H9 (cell line): Measurements from ENCODE around the gene PRDM8. TPM values are rescaled to one million over a fixed set of nuclear protein-coding genes. Genes with fewer than 3 reads are reported as not detected.

Experiments used
- DNase-seq: peaks from one replicate; pipeline ENCODE4 v3.0.0-alpha.2; 2017
- H2AFZ ChIP-seq: one replicate; pipeline ENCODE4 v1.6.1; 2013; ENCODE audit warnings: mild to moderate bottlenecking, low read length, control low read depth, moderate library complexity
- H2AK5ac ChIP-seq: 2 replicates; pipeline ENCODE4 v1.6.1; 2013; ENCODE audit warnings: low read length, control low read depth, mixed read lengths; ENCODE audit not compliant: insufficient read length
- H2BK120ac ChIP-seq: one replicate; pipeline ENCODE4 v1.6.1; 2013; ENCODE audit warnings: low read depth, mild to moderate bottlenecking, low read length, control low read depth, inconsistent platforms; ENCODE audit not compliant: poor library complexity, severe bottlenecking
- H2BK12ac ChIP-seq: 2 replicates; pipeline ENCODE4 v1.6.1; 2013; ENCODE audit warnings: low read length, control low read depth, mixed read lengths, low read depth; ENCODE audit not compliant: insufficient read length
- H2BK15ac ChIP-seq: 2 replicates; pipeline ENCODE4 v1.6.1; 2013; ENCODE audit warnings: low read depth, low read length, control low read depth
- H2BK20ac ChIP-seq: one replicate; pipeline ENCODE4 v1.6.1; 2013; ENCODE audit warnings: low read depth, mild to moderate bottlenecking, low read length, control low read depth, inconsistent platforms; ENCODE audit not compliant: poor library complexity, severe bottlenecking
- H2BK5ac ChIP-seq: 2 replicates; pipeline ENCODE4 v1.6.1; 2013; ENCODE audit warnings: low read length, control low read depth, mixed read lengths; ENCODE audit not compliant: insufficient read length
- H3K14ac ChIP-seq: 2 replicates; pipeline ENCODE4 v1.6.1; 2013; ENCODE audit warnings: low read length, control low read depth; ENCODE audit not compliant: insufficient read depth
- H3K18ac ChIP-seq: 2 replicates; pipeline ENCODE4 v1.6.1; 2013; ENCODE audit warnings: low read depth, mild to moderate bottlenecking, mixed read lengths, low read length, control low read depth; ENCODE audit not compliant: insufficient read length
- H3K23ac ChIP-seq: 2 replicates; pipeline ENCODE4 v1.6.1; 2013; ENCODE audit warnings: low read length, control low read depth, mixed read lengths, low read depth; ENCODE audit not compliant: insufficient read length
- H3K23me2 ChIP-seq: 2 replicates; pipeline ENCODE4 v1.6.1; 2013; ENCODE audit warnings: low read depth, mild to moderate bottlenecking, mixed read lengths, low read length, control low read depth; ENCODE audit not compliant: insufficient read length, poor library complexity, severe bottlenecking
- H3K27ac ChIP-seq: 2 replicates; pipeline ENCODE4 v1.5.1; 2013; ENCODE audit warnings: low read length, control low read depth, mixed read lengths, low read depth; ENCODE audit not compliant: insufficient read length
- H3K27me3 ChIP-seq: 2 replicates; pipeline ENCODE4 v1.6.1; 2013; ENCODE audit warnings: low read length, control low read depth, inconsistent platforms; ENCODE audit not compliant: insufficient read depth
- H3K4ac ChIP-seq: 2 replicates; pipeline ENCODE4 v1.6.1; 2013; ENCODE audit warnings: low read depth, mild to moderate bottlenecking, control low read depth, inconsistent platforms, low read length, moderate library complexity
- H3K4me1 ChIP-seq: 2 replicates; pipeline ENCODE4 v1.6.1; 2013; ENCODE audit warnings: low read length, control low read depth, inconsistent platforms; ENCODE audit not compliant: insufficient read depth
- H3K4me2 ChIP-seq: 2 replicates; pipeline ENCODE4 v1.6.1; 2013; ENCODE audit warnings: low read length, control low read depth, mixed read lengths; ENCODE audit not compliant: insufficient read length, insufficient read depth
- H3K56ac ChIP-seq: 2 replicates; pipeline ENCODE4 v1.6.1; 2013; ENCODE audit warnings: low read depth, mild to moderate bottlenecking, mixed read lengths, low read length, control low read depth; ENCODE audit not compliant: insufficient read length
- H3K79me1 ChIP-seq: 2 replicates; pipeline ENCODE4 v1.6.1; 2013; ENCODE audit warnings: low read depth, mild to moderate bottlenecking, moderate library complexity, low read length, control low read depth, inconsistent platforms; ENCODE audit not compliant: insufficient read depth, poor library complexity, severe bottlenecking
- H3K79me2 ChIP-seq: 2 replicates; pipeline ENCODE4 v1.6.1; 2013; ENCODE audit warnings: low read length, control low read depth, inconsistent platforms; ENCODE audit not compliant: insufficient read depth
- H3K9ac ChIP-seq: 2 replicates; pipeline ENCODE4 v1.6.1; 2013; ENCODE audit warnings: low read length, control low read depth, mixed read lengths; ENCODE audit not compliant: insufficient read length; ENCODE audit errors: extremely low read depth
- H3K9me3 ChIP-seq: one replicate; pipeline ENCODE4 v1.6.1; 2013; ENCODE audit warnings: low read depth, low read length, inconsistent platforms; ENCODE audit not compliant: control insufficient read depth
- H3T11ph ChIP-seq: one replicate; pipeline ENCODE4 v1.6.1; 2013; ENCODE audit warnings: mild to moderate bottlenecking, low read length, control low read depth, inconsistent platforms
- H4K20me1 ChIP-seq: one replicate; pipeline ENCODE4 v1.6.1; 2013; ENCODE audit not compliant: control insufficient read depth, insufficient read length, insufficient read depth
- H4K5ac ChIP-seq: 2 replicates; pipeline ENCODE4 v1.6.1; 2013; ENCODE audit warnings: low read depth, mild to moderate bottlenecking, mixed read lengths, low read length, control low read depth; ENCODE audit not compliant: insufficient read length
- H4K8ac ChIP-seq: replicated peaks from 2 replicates; pipeline ENCODE4 v1.6.1; 2013; ENCODE audit warnings: low read length, control low read depth, mixed read lengths, low read depth; ENCODE audit not compliant: insufficient read length
- H4K91ac ChIP-seq: 2 replicates; pipeline ENCODE4 v1.6.1; 2013; ENCODE audit warnings: low read depth, mild to moderate bottlenecking, moderate library complexity, mixed read lengths, low read length, control low read depth; ENCODE audit not compliant: insufficient read length
- H3K27ac Mint-ChIP-seq, 3 experiments: 2 replicates in 2 of 3; 3 replicates in 1 of 3; pipeline ENCODE4 v1.8.0; 2020 to 2021; ENCODE audit warnings: mixed read lengths in 3 of 3, mild to moderate bottlenecking in 1 of 3, moderate library complexity in 1 of 3
- H3K27me3 Mint-ChIP-seq: 2 replicates; pipeline ENCODE4 v1.8.0; 2021; ENCODE audit warnings: low read depth, mild to moderate bottlenecking, moderate library complexity, mixed read lengths
- H3K36me3 Mint-ChIP-seq, 3 experiments: 2 replicates in 2 of 3; 3 replicates in 1 of 3; pipeline ENCODE4 v1.8.0; 2020 to 2021; ENCODE audit warnings: low read depth in 3 of 3, mixed read lengths in 3 of 3; ENCODE audit not compliant: insufficient read depth in 1 of 3
- H3K4me1 Mint-ChIP-seq, 2 experiments: 2 replicates each; pipeline ENCODE4 v1.8.0; 2020; ENCODE audit warnings: mixed read lengths in 2 of 2
- H3K4me3 Mint-ChIP-seq, 2 experiments: 2 replicates in 1 of 2; 3 replicates in 1 of 2; pipeline ENCODE4 v1.8.0; 2020 to 2021; ENCODE audit warnings: mild to moderate bottlenecking in 2 of 2, mixed read lengths in 2 of 2, moderate library complexity in 1 of 2
- H3K9me3 Mint-ChIP-seq, 2 experiments: 2 replicates in 1 of 2; 3 replicates in 1 of 2; pipeline ENCODE4 v1.8.0; 2020; ENCODE audit warnings: mild to moderate bottlenecking in 2 of 2, mixed read lengths in 2 of 2, moderate library complexity in 1 of 2
- CTCF ChIP-seq: fragments of 200-600 bp; sonication (generic); conservative IDR thresholded peaks from 3 replicates; pipeline ENCODE4 v1.8.0; 2021; ENCODE audit warnings: antibody characterized with exemption, mild to moderate bottlenecking
- WGBS: extraction: QIAGEN DNeasy Blood & Tissue Kit; methylation state at CpG from one replicate; pipeline ENCODE4 v1.1.7; 2013; ENCODE audit warnings: missing lambda C conversion rate, low lambda C conversion rate, mixed read lengths; ENCODE audit not compliant: insufficient read length; ENCODE audit errors: extremely low coverage; 5-methylcytosine and 5-hydroxymethylcytosine counted together
- total RNA-seq: library from RNA; stranded (reverse); gene quantifications from 2 replicates; pipeline ENCODE4 v1.2.1, GENCODE V29; 2021

Gene PRDM8
- total RNA-seq, 1 experiment from 2014 or later = not detected

- no peak overlapping the region for H2BK120ac ChIP-seq
- no peak overlapping the region for H4K5ac ChIP-seq
- no peak overlapping the region for H3T11ph ChIP-seq
- H3K4ac ChIP-seq = no peak overlapping the region
- H3K79me1 ChIP-seq = no peaks in the 10 kb centered on the region
- DNase-seq = no peak
- no peak overlapping the region for H2BK15ac ChIP-seq
- H3K27ac Mint-ChIP-seq = no peak overlapping the region
- no peak overlapping the region for H3K27ac ChIP-seq
- no peak overlapping the region for H2BK20ac ChIP-seq
- no peak overlapping the region for H2AFZ ChIP-seq
- H3K56ac ChIP-seq = no peak overlapping the region
- H4K20me1 ChIP-seq = peaks cover 3% of the 10 kb centered on the region
- peaks cover 3 to 14% of the 10 kb centered on the region in 2 experiments for H3K9me3 Mint-ChIP-seq
- no peaks in the 10 kb centered on the region for H3K79me2 ChIP-seq
- H3K23ac ChIP-seq = no peak overlapping the region
- TF ChIP-seq CTCF = no peak
- no peak overlapping the region for H4K91ac ChIP-seq
- H3K14ac ChIP-seq = no peak overlapping the region
- no peak overlapping the region for H2AK5ac ChIP-seq
- H2BK12ac ChIP-seq = no peak overlapping the region
- no CpG with 5 or more reads among the region's 6 CpGs for WGBS
- no peak overlapping the region for H3K9ac ChIP-seq
- H3K4me1 Mint-ChIP-seq = peaks cover 20 to 38% of the 10 kb centered on the region in 2 experiments
- H4K8ac ChIP-seq = no peak overlapping the region
- H3K4me1 ChIP-seq = peaks cover 2% of the 10 kb centered on the region; the same call in 1 of the 2 replicates
- H3K23me2 ChIP-seq = peaks cover 9% of the 10 kb centered on the region
- H3K27me3 Mint-ChIP-seq = peaks cover 96% of the 10 kb centered on the region
- H3K4me2 ChIP-seq = no peak overlapping the region
- no peak overlapping the region for H3K4me3 Mint-ChIP-seq
- no peaks in the 10 kb centered on the region for H3K36me3 Mint-ChIP-seq
- no peak overlapping the region for H2BK5ac ChIP-seq
- peaks cover 86% of the 10 kb centered on the region for H3K27me3 ChIP-seq
- H3K18ac ChIP-seq = no peak overlapping the region
- H3K9me3 ChIP-seq = no peaks in the 10 kb centered on the region
These were observed 2.6 kb downstream of the PRDM8 start for GRCh38 chr4:80199947-80200346.
